Measurements from ENCODE around the gene ATG2A.
A peak's percentile ranks its signal among the peaks of the same experiment; 100 is the strongest.

Gene ATG2A

GRCh38 chr11:64870176-64870892 is 46.7 kb downstream of the ATG2A start:
- no peak for DNase-seq (ENCODE audit: low read depth)

GRCh38 chr11:64869571-64870175 is 47.3 kb downstream of the ATG2A start:
- DNase-seq (ENCODE audit: low read depth): no peak

GRCh38 chr11:64868904-64869570 is 48.0 kb downstream of the ATG2A start:
- peak; percentile 97 for DNase-seq (ENCODE audit: low read depth)

GRCh38 chr11:64867748-64868462 is 49.1 kb downstream of the ATG2A start:
- no peak for DNase-seq (ENCODE audit: low read depth)

GRCh38 chr11:64866173-64866491 is 50.9 kb downstream of the ATG2A start:
- no peak for DNase-seq (ENCODE audit: low read depth)

GRCh38 chr11:64865286-64866172 is 51.5 kb downstream of the ATG2A start:
- no peak for DNase-seq (ENCODE audit: low read depth)

- peak; percentile 77 for DNase-seq (ENCODE audit: low read depth)
Observed at GRCh38 chr11:64864473-64865285, 52.3 kb downstream of the ATG2A start.

- no peak for DNase-seq (ENCODE audit: low read depth)
Observed at GRCh38 chr11:64864135-64864472, 52.9 kb downstream of the ATG2A start.

GRCh38 chr11:64863391-64864060 is 53.5 kb downstream of the ATG2A start:
- no peak for DNase-seq (ENCODE audit: low read depth)

- no peak for DNase-seq (ENCODE audit: low read depth)
Observed at GRCh38 chr11:64862987-64863390, 54.0 kb downstream of the ATG2A start.

- DNase-seq (ENCODE audit: low read depth): no peak
Observed at GRCh38 chr11:64861227-64861975, 55.6 kb downstream of the ATG2A start.

GRCh38 chr11:64859542-64860414 is 57.2 kb downstream of the ATG2A start:
- no peak for DNase-seq (ENCODE audit: low read depth)

GRCh38 chr11:64858467-64859263 is 58.3 kb downstream of the ATG2A start:
- no peak for DNase-seq (ENCODE audit: low read depth)

GRCh38 chr11:64857485-64857884 is 59.5 kb downstream of the ATG2A start:
- DNase-seq (ENCODE audit: low read depth): no peak

GRCh38 chr11:64856382-64857227 is 60.4 kb downstream of the ATG2A start:
- peak; percentile 90 for DNase-seq (ENCODE audit: low read depth)

- no peak for DNase-seq (ENCODE audit: low read depth)
Observed at GRCh38 chr11:64855596-64856304, 61.3 kb downstream of the ATG2A start.

All from HS-27A (cell line).